H9 (cell line): ENCODE results near the gene RGS6. TPM values are rescaled to one million over a fixed set of nuclear protein-coding genes. Genes with fewer than 3 reads are reported as not detected.

Source experiments
- DNase-seq: peaks from one replicate; pipeline ENCODE4 v3.0.0-alpha.2; 2017
- H2AFZ ChIP-seq: one replicate; pipeline ENCODE4 v1.6.1; 2013; ENCODE audit warnings: mild to moderate bottlenecking, low read length, control low read depth, moderate library complexity
- H2AK5ac ChIP-seq: 2 replicates; pipeline ENCODE4 v1.6.1; 2013; ENCODE audit warnings: low read length, control low read depth, mixed read lengths; ENCODE audit not compliant: insufficient read length
- H2BK120ac ChIP-seq: one replicate; pipeline ENCODE4 v1.6.1; 2013; ENCODE audit warnings: low read depth, mild to moderate bottlenecking, low read length, control low read depth, inconsistent platforms; ENCODE audit not compliant: poor library complexity, severe bottlenecking
- H2BK12ac ChIP-seq: 2 replicates; pipeline ENCODE4 v1.6.1; 2013; ENCODE audit warnings: low read length, control low read depth, mixed read lengths, low read depth; ENCODE audit not compliant: insufficient read length
- H2BK15ac ChIP-seq: 2 replicates; pipeline ENCODE4 v1.6.1; 2013; ENCODE audit warnings: low read depth, low read length, control low read depth
- H2BK20ac ChIP-seq: one replicate; pipeline ENCODE4 v1.6.1; 2013; ENCODE audit warnings: low read depth, mild to moderate bottlenecking, low read length, control low read depth, inconsistent platforms; ENCODE audit not compliant: poor library complexity, severe bottlenecking
- H2BK5ac ChIP-seq: 2 replicates; pipeline ENCODE4 v1.6.1; 2013; ENCODE audit warnings: low read length, control low read depth, mixed read lengths; ENCODE audit not compliant: insufficient read length
- H3K14ac ChIP-seq: 2 replicates; pipeline ENCODE4 v1.6.1; 2013; ENCODE audit warnings: low read length, control low read depth; ENCODE audit not compliant: insufficient read depth
- H3K18ac ChIP-seq: 2 replicates; pipeline ENCODE4 v1.6.1; 2013; ENCODE audit warnings: low read depth, mild to moderate bottlenecking, mixed read lengths, low read length, control low read depth; ENCODE audit not compliant: insufficient read length
- H3K23ac ChIP-seq: 2 replicates; pipeline ENCODE4 v1.6.1; 2013; ENCODE audit warnings: low read length, control low read depth, mixed read lengths, low read depth; ENCODE audit not compliant: insufficient read length
- H3K23me2 ChIP-seq: 2 replicates; pipeline ENCODE4 v1.6.1; 2013; ENCODE audit warnings: low read depth, mild to moderate bottlenecking, mixed read lengths, low read length, control low read depth; ENCODE audit not compliant: insufficient read length, poor library complexity, severe bottlenecking
- H3K27ac ChIP-seq: 2 replicates; pipeline ENCODE4 v1.5.1; 2013; ENCODE audit warnings: low read length, control low read depth, mixed read lengths, low read depth; ENCODE audit not compliant: insufficient read length
- H3K27me3 ChIP-seq: 2 replicates; pipeline ENCODE4 v1.6.1; 2013; ENCODE audit warnings: low read length, control low read depth, inconsistent platforms; ENCODE audit not compliant: insufficient read depth
- H3K4ac ChIP-seq: 2 replicates; pipeline ENCODE4 v1.6.1; 2013; ENCODE audit warnings: low read depth, mild to moderate bottlenecking, control low read depth, inconsistent platforms, low read length, moderate library complexity
- H3K4me1 ChIP-seq: 2 replicates; pipeline ENCODE4 v1.6.1; 2013; ENCODE audit warnings: low read length, control low read depth, inconsistent platforms; ENCODE audit not compliant: insufficient read depth
- H3K4me2 ChIP-seq: 2 replicates; pipeline ENCODE4 v1.6.1; 2013; ENCODE audit warnings: low read length, control low read depth, mixed read lengths; ENCODE audit not compliant: insufficient read length, insufficient read depth
- H3K56ac ChIP-seq: 2 replicates; pipeline ENCODE4 v1.6.1; 2013; ENCODE audit warnings: low read depth, mild to moderate bottlenecking, mixed read lengths, low read length, control low read depth; ENCODE audit not compliant: insufficient read length
- H3K79me1 ChIP-seq: 2 replicates; pipeline ENCODE4 v1.6.1; 2013; ENCODE audit warnings: low read depth, mild to moderate bottlenecking, moderate library complexity, low read length, control low read depth, inconsistent platforms; ENCODE audit not compliant: insufficient read depth, poor library complexity, severe bottlenecking
- H3K79me2 ChIP-seq: 2 replicates; pipeline ENCODE4 v1.6.1; 2013; ENCODE audit warnings: low read length, control low read depth, inconsistent platforms; ENCODE audit not compliant: insufficient read depth
- H3K9ac ChIP-seq: 2 replicates; pipeline ENCODE4 v1.6.1; 2013; ENCODE audit warnings: low read length, control low read depth, mixed read lengths; ENCODE audit not compliant: insufficient read length; ENCODE audit errors: extremely low read depth
- H3K9me3 ChIP-seq: one replicate; pipeline ENCODE4 v1.6.1; 2013; ENCODE audit warnings: low read depth, low read length, inconsistent platforms; ENCODE audit not compliant: control insufficient read depth
- H3T11ph ChIP-seq: one replicate; pipeline ENCODE4 v1.6.1; 2013; ENCODE audit warnings: mild to moderate bottlenecking, low read length, control low read depth, inconsistent platforms
- H4K20me1 ChIP-seq: one replicate; pipeline ENCODE4 v1.6.1; 2013; ENCODE audit not compliant: control insufficient read depth, insufficient read length, insufficient read depth
- H4K5ac ChIP-seq: 2 replicates; pipeline ENCODE4 v1.6.1; 2013; ENCODE audit warnings: low read depth, mild to moderate bottlenecking, mixed read lengths, low read length, control low read depth; ENCODE audit not compliant: insufficient read length
- H4K8ac ChIP-seq: replicated peaks from 2 replicates; pipeline ENCODE4 v1.6.1; 2013; ENCODE audit warnings: low read length, control low read depth, mixed read lengths, low read depth; ENCODE audit not compliant: insufficient read length
- H4K91ac ChIP-seq: 2 replicates; pipeline ENCODE4 v1.6.1; 2013; ENCODE audit warnings: low read depth, mild to moderate bottlenecking, moderate library complexity, mixed read lengths, low read length, control low read depth; ENCODE audit not compliant: insufficient read length
- H3K27ac Mint-ChIP-seq, 3 experiments: 2 replicates in 2 of 3; 3 replicates in 1 of 3; pipeline ENCODE4 v1.8.0; 2020 to 2021; ENCODE audit warnings: mixed read lengths in 3 of 3, mild to moderate bottlenecking in 1 of 3, moderate library complexity in 1 of 3
- H3K27me3 Mint-ChIP-seq: 2 replicates; pipeline ENCODE4 v1.8.0; 2021; ENCODE audit warnings: low read depth, mild to moderate bottlenecking, moderate library complexity, mixed read lengths
- H3K36me3 Mint-ChIP-seq, 3 experiments: 2 replicates in 2 of 3; 3 replicates in 1 of 3; pipeline ENCODE4 v1.8.0; 2020 to 2021; ENCODE audit warnings: low read depth in 3 of 3, mixed read lengths in 3 of 3; ENCODE audit not compliant: insufficient read depth in 1 of 3
- H3K4me1 Mint-ChIP-seq, 2 experiments: 2 replicates each; pipeline ENCODE4 v1.8.0; 2020; ENCODE audit warnings: mixed read lengths in 2 of 2
- H3K4me3 Mint-ChIP-seq, 2 experiments: 2 replicates in 1 of 2; 3 replicates in 1 of 2; pipeline ENCODE4 v1.8.0; 2020 to 2021; ENCODE audit warnings: mild to moderate bottlenecking in 2 of 2, mixed read lengths in 2 of 2, moderate library complexity in 1 of 2
- H3K9me3 Mint-ChIP-seq, 2 experiments: 2 replicates in 1 of 2; 3 replicates in 1 of 2; pipeline ENCODE4 v1.8.0; 2020; ENCODE audit warnings: mild to moderate bottlenecking in 2 of 2, mixed read lengths in 2 of 2, moderate library complexity in 1 of 2
- WGBS: extraction: QIAGEN DNeasy Blood & Tissue Kit; methylation state at CpG from one replicate; pipeline ENCODE4 v1.1.7; 2013; ENCODE audit warnings: missing lambda C conversion rate, low lambda C conversion rate, mixed read lengths; ENCODE audit not compliant: insufficient read length; ENCODE audit errors: extremely low coverage; 5-methylcytosine and 5-hydroxymethylcytosine counted together
- total RNA-seq: library from RNA; stranded (reverse); gene quantifications from 2 replicates; pipeline ENCODE4 v1.2.1, GENCODE V29; 2021
- TF ChIP-seq, protein P1 (sequence below): fragments of 200-600 bp; sonication (generic); conservative IDR thresholded peaks from 3 replicates; pipeline ENCODE4 v1.8.0; 2021; ENCODE audit warnings: antibody characterized with exemption, mild to moderate bottlenecking

The RGS6 gene
- total RNA-seq, 1 experiment from 2014 or later: 3.0 TPM

DNA sequence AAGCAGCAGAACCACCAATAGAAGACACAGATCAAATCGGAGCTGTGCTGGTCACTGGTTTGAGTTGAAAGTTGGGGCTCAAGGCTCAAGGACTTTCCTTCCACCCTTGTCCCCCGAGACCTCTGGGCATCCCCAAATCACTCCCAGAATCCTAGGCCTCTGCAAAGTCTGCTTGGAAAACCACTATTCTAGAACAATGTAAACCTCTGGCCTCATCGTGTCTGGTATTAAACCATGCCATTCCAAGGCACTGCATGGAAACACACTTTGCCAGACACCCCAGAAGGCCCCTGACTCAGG, 673.6 kb downstream of the RGS6 start:
- no peaks in the 10 kb centered on the region; a peak in 1 of 7 replicates for H3K36me3 Mint-ChIP-seq
- Histone ChIP-seq H4K20me1 (no peaks in the 10 kb centered on the region), H2AFZ (no peak overlapping the region), H3K9me3 (no peaks in the 10 kb centered on the region), H2BK5ac (no peak overlapping the region), H2AK5ac (no peak overlapping the region), H3K23ac (no peak overlapping the region), H3T11ph (no peak overlapping the region), H3K27me3 (no peaks in the 10 kb centered on the region), H3K79me2 (no peaks in the 10 kb centered on the region), H3K27ac (no peak overlapping the region), H3K23me2 (no peaks in the 10 kb centered on the region), H3K79me1 (no peaks in the 10 kb centered on the region), H3K9ac (no peak overlapping the region), H4K5ac (no peak overlapping the region), H2BK20ac (no peak overlapping the region), H3K4ac (no peak overlapping the region), H3K18ac (no peak overlapping the region), H3K4me2 (no peak overlapping the region), H4K8ac (no peak overlapping the region), H2BK12ac (no peak overlapping the region), H2BK120ac (no peak overlapping the region), H3K14ac (no peak overlapping the region; the same call in 1 of the 2 replicates), H3K4me1 (no peaks in the 10 kb centered on the region), H2BK15ac (no peak overlapping the region), H3K56ac (no peak overlapping the region), H4K91ac (no peak overlapping the region)
- TF ChIP-seq, protein P1, sequence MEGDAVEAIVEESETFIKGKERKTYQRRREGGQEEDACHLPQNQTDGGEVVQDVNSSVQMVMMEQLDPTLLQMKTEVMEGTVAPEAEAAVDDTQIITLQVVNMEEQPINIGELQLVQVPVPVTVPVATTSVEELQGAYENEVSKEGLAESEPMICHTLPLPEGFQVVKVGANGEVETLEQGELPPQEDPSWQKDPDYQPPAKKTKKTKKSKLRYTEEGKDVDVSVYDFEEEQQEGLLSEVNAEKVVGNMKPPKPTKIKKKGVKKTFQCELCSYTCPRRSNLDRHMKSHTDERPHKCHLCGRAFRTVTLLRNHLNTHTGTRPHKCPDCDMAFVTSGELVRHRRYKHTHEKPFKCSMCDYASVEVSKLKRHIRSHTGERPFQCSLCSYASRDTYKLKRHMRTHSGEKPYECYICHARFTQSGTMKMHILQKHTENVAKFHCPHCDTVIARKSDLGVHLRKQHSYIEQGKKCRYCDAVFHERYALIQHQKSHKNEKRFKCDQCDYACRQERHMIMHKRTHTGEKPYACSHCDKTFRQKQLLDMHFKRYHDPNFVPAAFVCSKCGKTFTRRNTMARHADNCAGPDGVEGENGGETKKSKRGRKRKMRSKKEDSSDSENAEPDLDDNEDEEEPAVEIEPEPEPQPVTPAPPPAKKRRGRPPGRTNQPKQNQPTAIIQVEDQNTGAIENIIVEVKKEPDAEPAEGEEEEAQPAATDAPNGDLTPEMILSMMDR: no peak
- no peak overlapping the region for H3K4me3 Mint-ChIP-seq
- H3K27me3 Mint-ChIP-seq: peaks cover 10% of the 10 kb centered on the region
- peaks cover 9 to 15% of the 10 kb centered on the region in 2 experiments for H3K4me1 Mint-ChIP-seq
- no peaks in the 10 kb centered on the region; a peak in 1 of 5 replicates for H3K9me3 Mint-ChIP-seq
- no peak overlapping the region for H3K27ac Mint-ChIP-seq
- no peak for DNase-seq
- WGBS: no CpG with 5 or more reads among the region's 3 CpGs
